Lower leg skin (tissue), 4 donors: ENCODE measurements around the gene BMP15. TPM values are rescaled to one million over a fixed set of nuclear protein-coding genes. Genes with fewer than 3 reads are reported as not detected.

Experiments used
- DNase-seq, 2 donors: peaks; one replicate each; pipeline ENCODE4 v3.0.0-alpha.2; 2019; ENCODE audit warnings: low spot score in 2 of 2
- H3K4me3 ChIP-seq: fragments of 200-600 bp; sonication (generic); 2 replicates; pipeline ENCODE4 v1.5.1; 2017; ENCODE audit warnings: mild to moderate bottlenecking, low read depth; ENCODE audit not compliant: poor library complexity, severe bottlenecking
- CTCF ChIP-seq, 3 donors: fragments of 450-650 bp; IDR thresholded peaks; one replicate each; pipeline ENCODE4 v1.5.1; 2016; ENCODE audit warnings: antibody characterized with exemption in 3 of 3, mild to moderate bottlenecking in 3 of 3, moderate library complexity in 2 of 3
- POLR2A ChIP-seq, 2 donors: fragments of 450-650 bp; IDR thresholded peaks; one replicate each; pipeline ENCODE4 v1.6.1; 2016 to 2017; ENCODE audit warnings: antibody characterized with exemption in 2 of 2, mild to moderate bottlenecking in 1 of 2, moderate library complexity in 1 of 2
- WGBS, 2 donors: methylation state at CpG; one replicate each; pipeline ENCODE4 v1.1.5; 2018; 5-methylcytosine and 5-hydroxymethylcytosine counted together
- intact Hi-C: fragments of 100-400 bp; cut with DNase I; formaldehyde crosslinking; loops from one replicate; pipeline ENCODE4 v1.15.0; 2023; ENCODE audit warnings: low total_unique reads
- total RNA-seq, 4 donors: library from RNA; depleted of rRNA; stranded (reverse); fragments of >200 nt; gene quantifications; one replicate each; pipeline ENCODE4 v1.1.0, GENCODE V29; 2016

Gene BMP15
- total RNA-seq: not detected

GRCh38 chrX:50910685-50911176, at the start of gene BMP15:
TSS of gene BMP15 (plus strand) at chrX:50910735. CDS start at chrX:50910784, 49 bp downstream.
- intact Hi-C loops: no loop called here
- TF ChIP-seq CTCF (IDR thresholded peaks at IDR 0.05) (no peak), POLR2A (IDR thresholded peaks at IDR 0.05) (no peak)
- WGBS, 2 donors: 78 to 92% methylated on average over 9 of the region's 9 CpGs

GRCh38 chrX:50863471-50863870, 47.1 kb upstream of the BMP15 start:
- WGBS, 2 donors: 95 to 100% methylated on average over 1 of the region's 1 CpG
- DNase-seq: no peak
- no peak for TF ChIP-seq CTCF (IDR thresholded peaks at IDR 0.05)
- no peak for TF ChIP-seq POLR2A (IDR thresholded peaks at IDR 0.05)
- no peak overlapping the region for H3K4me3 ChIP-seq
- intact Hi-C loops: no loop called here

More at GRCh38 chrX:50910685-50911176, at the start of gene BMP15:
- no peak for DNase-seq
- no peak within 1 kb of the TSS for H3K4me3 ChIP-seq

- intact Hi-C loops: no loop called here
- DNase-seq: no peak
- TF ChIP-seq CTCF (IDR thresholded peaks at IDR 0.05) (no peak), POLR2A (IDR thresholded peaks at IDR 0.05) (no peak)
- no peak overlapping the region for H3K4me3 ChIP-seq
- 48 to 51% methylated on average over 6 of the region's 6 CpGs for WGBS, 2 donors
These were observed 45.2 kb upstream of the BMP15 start for GRCh38 chrX:50865311-50865710.

- intact Hi-C loops: no loop called here
- no peak for DNase-seq
- no peak for TF ChIP-seq CTCF (IDR thresholded peaks at IDR 0.05)
- no peak for TF ChIP-seq POLR2A (IDR thresholded peaks at IDR 0.05)
- WGBS, 2 donors: 57 to 100% methylated on average over 1 of the region's 1 CpG
- no peak overlapping the region for H3K4me3 ChIP-seq
These were observed 38.5 kb upstream of the BMP15 start for GRCh38 chrX:50871922-50872453.

GRCh38 chrX:50874876-50875275, 35.7 kb upstream of the BMP15 start:
- no peak for TF ChIP-seq CTCF (IDR thresholded peaks at IDR 0.05)
- TF ChIP-seq POLR2A (IDR thresholded peaks at IDR 0.05): no peak
- no peak for DNase-seq
- H3K4me3 ChIP-seq: no peak overlapping the region
- intact Hi-C loops: no loop called here
- WGBS, 2 donors: 42 to 58% methylated on average over 3 of the region's 3 CpGs

GRCh38 chrX:50876551-50876950, 34.0 kb upstream of the BMP15 start:
- intact Hi-C loops: no loop called here
- WGBS, 2 donors: 64 to 65% methylated on average over 4 of the region's 4 CpGs
- TF ChIP-seq POLR2A (IDR thresholded peaks at IDR 0.05): no peak
- no peak for TF ChIP-seq CTCF (IDR thresholded peaks at IDR 0.05)
- H3K4me3 ChIP-seq: no peak overlapping the region
- no peak for DNase-seq
